Activated B cell treated with CpG ODN at 0.5 μM for 24 hours (primary cell): ENCODE measurements around the gene SHISAL2B. TPM values are rescaled to one million over a fixed set of nuclear protein-coding genes. Genes with fewer than 3 reads are reported as not detected.

ENCODE experiments used
- ATAC-seq: fragments of 200-7000 bp; cut with Tn5 transposase; one replicate; pipeline ENCODE4 v1.10.0; 2021; ENCODE audit warnings: low read depth, mild to moderate bottlenecking, moderate library complexity
- CTCF ChIA-PET: fragments of 350-600 bp; sonication (Branson Sonifier 250); formaldehyde crosslinking; loops from one replicate; lab custom pipeline; 2021; ENCODE audit warnings: antibody characterized with exemption; lab: Charles Lee
- POLR2A ChIA-PET: fragments of 350-600 bp; sonication (Branson Sonifier 250); formaldehyde crosslinking; loops from one replicate; lab custom pipeline; 2021; ENCODE audit warnings: antibody characterized with exemption; lab: Charles Lee
- DNase-seq: peaks from one replicate; pipeline ENCODE4 v3.0.0; 2022
- H3K27ac Mint-ChIP-seq: one replicate; pipeline ENCODE4 v1.8.0; 2020; ENCODE audit warnings: mixed read lengths
- H3K27me3 Mint-ChIP-seq: one replicate; pipeline ENCODE4 v1.8.0; 2021; ENCODE audit warnings: mixed read lengths
- H3K36me3 Mint-ChIP-seq: one replicate; pipeline ENCODE4 v1.8.0; 2021; ENCODE audit warnings: low read depth, mixed read lengths
- H3K4me1 Mint-ChIP-seq: one replicate; pipeline ENCODE4 v1.8.0; 2021; ENCODE audit warnings: mixed read lengths
- H3K4me3 Mint-ChIP-seq: one replicate; pipeline ENCODE4 v1.8.0; 2020; ENCODE audit warnings: mild to moderate bottlenecking, mixed read lengths
- H3K9me3 Mint-ChIP-seq: one replicate; pipeline ENCODE4 v1.8.0; 2020; ENCODE audit warnings: mixed read lengths
- intact Hi-C: fragments of 100-400 bp; cut with micrococcal nuclease; formaldehyde crosslinking; loops from one replicate; pipeline ENCODE4 v1.15.1; 2024
- total RNA-seq: library from RNA; stranded (reverse); gene quantifications from 2 replicates; pipeline ENCODE4 v1.2.3, GENCODE V29; 2022
- TF ChIP-seq, protein P1 (sequence below): fragments of 200-600 bp; IDR thresholded peaks from one replicate; pipeline ENCODE4 v1.8.0; 2022; ENCODE audit warnings: antibody characterized with exemption, mild to moderate bottlenecking

The SHISAL2B gene
- total RNA-seq, 1 donor from 2014 or later, result not detected

DNA sequence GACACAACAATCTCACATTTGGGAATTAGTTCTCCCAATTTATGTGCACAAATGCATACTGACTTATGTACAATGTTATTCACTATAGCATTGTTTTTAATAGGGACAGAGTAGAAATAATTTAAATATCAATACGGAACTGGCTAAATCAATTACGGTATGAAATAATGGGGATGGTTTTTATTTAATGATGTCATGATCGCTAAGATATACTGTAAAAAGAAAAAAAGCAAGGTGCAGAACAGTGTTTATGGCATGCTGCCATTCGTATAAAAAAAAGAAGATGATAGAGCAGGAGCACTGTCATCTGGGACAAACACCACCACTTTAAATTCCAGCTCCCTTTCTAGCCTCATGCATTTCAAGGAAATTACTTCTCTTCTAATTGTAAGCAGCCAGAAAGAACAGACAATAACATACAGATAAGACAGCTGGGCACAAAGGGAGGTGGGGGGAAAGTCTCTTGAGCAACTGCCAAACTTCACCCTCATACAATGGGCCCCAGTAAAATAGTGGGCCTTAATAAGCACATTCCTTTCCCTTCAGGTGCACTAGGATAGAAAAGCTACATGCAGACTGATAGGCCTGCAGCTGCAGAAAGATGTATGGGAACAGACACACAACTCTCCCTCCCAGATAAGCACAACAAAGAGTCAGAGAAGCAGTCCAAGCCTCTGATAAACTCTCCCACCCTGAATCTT is 69.8 kb downstream of the SHISAL2B start:
- Mint-ChIP-seq H3K4me1 (peaks cover 4% of the 10 kb centered on the region), H3K27ac (no peak overlapping the region), H3K4me3 (no peak overlapping the region), H3K9me3 (no peaks in the 10 kb centered on the region), H3K36me3 (peaks cover 43% of the 10 kb centered on the region), H3K27me3 (no peaks in the 10 kb centered on the region)
- intact Hi-C loops, result loop anchor here (10.0 kb wide), 2 partner anchors 275 to 1385 kb away; partner anchors contain the start of gene SREK1
- ATAC-seq, result no peak
- ChIA-PET POLR2A (no interaction called here), CTCF (no interaction called here)
- no peak for DNase-seq
- TF ChIP-seq, protein P1, sequence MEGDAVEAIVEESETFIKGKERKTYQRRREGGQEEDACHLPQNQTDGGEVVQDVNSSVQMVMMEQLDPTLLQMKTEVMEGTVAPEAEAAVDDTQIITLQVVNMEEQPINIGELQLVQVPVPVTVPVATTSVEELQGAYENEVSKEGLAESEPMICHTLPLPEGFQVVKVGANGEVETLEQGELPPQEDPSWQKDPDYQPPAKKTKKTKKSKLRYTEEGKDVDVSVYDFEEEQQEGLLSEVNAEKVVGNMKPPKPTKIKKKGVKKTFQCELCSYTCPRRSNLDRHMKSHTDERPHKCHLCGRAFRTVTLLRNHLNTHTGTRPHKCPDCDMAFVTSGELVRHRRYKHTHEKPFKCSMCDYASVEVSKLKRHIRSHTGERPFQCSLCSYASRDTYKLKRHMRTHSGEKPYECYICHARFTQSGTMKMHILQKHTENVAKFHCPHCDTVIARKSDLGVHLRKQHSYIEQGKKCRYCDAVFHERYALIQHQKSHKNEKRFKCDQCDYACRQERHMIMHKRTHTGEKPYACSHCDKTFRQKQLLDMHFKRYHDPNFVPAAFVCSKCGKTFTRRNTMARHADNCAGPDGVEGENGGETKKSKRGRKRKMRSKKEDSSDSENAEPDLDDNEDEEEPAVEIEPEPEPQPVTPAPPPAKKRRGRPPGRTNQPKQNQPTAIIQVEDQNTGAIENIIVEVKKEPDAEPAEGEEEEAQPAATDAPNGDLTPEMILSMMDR, result no peak

DNA sequence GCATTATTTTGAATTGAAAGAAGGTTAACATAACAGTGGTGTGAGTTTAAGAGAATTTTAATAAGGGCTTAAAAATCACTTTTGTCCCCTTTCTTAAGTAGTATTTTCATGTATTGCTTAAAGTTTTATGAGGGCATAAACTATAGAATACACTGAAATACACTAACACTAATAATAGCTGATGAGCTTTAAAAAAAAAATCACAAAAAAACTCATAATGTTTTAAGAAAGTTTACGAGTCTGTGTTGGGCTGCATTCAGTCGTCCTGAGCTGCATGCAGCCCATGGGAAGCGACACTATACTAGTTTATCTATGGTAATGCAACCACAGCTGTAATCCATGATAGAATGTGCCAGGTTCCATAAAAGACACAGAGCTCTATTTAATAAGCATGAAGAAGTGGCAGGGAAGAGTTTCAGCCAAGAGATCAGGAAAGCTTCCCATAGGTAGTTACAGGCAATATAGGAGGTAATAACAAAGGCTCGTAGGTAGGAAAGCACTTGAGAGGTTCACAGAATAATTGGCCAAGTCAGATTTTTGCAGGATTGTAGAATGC is 73.7 kb downstream of the SHISAL2B start:
- ATAC-seq, result no peak
- TF ChIP-seq, protein P1, result no peak
- Mint-ChIP-seq H3K4me3 (no peak overlapping the region), H3K4me1 (peaks cover 34% of the 10 kb centered on the region), H3K27me3 (no peaks in the 10 kb centered on the region), H3K9me3 (no peaks in the 10 kb centered on the region), H3K36me3 (peaks cover 49% of the 10 kb centered on the region), H3K27ac (no peak overlapping the region)
- ChIA-PET POLR2A (no interaction called here), CTCF (no interaction called here)
- intact Hi-C loops, result loop anchor here (10.0 kb wide), 2 partner anchors 271 to 1381 kb away; partner anchors contain the start of gene SREK1
- no peak for DNase-seq

DNA sequence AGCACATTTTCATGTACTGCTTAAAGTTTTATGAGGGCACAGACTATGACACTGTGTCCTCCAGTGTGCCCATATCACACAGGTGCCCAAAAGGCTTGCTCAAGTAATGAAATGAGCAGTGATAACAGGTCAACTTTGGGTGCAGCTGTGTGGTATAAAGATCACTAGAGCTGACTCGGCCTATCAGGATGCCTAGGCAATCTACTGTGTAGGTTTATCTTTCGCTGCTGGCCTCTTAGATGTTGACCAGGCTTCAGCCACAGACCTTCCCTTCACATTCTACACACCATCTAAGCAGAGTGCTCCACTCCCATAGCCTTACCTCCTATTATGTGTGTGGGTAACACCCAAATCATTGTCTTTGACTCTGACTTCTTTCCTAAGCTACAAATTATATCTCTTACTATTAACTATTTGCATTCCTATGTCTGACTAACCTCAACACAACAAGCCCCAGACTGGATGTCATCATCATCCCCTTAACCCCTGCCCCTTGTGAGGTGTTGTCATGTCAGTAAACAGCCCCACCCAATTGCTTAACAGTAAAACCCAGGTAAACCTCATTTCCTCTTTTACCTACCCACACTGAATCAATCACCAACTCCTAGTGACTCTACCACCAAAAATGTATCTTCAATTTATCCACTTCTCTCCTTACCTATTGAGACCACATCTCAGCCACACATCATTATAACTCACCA is 75.7 kb downstream of the SHISAL2B start:
- TF ChIP-seq, protein P1, result no peak
- no peaks in the 10 kb centered on the region for H3K27me3 Mint-ChIP-seq
- H3K36me3 Mint-ChIP-seq, result peaks cover 32% of the 10 kb centered on the region
- ChIA-PET POLR2A (no interaction called here), CTCF (no interaction called here)
- intact Hi-C loops, result loop anchor here (10.0 kb wide), 2 partner anchors 269 to 1379 kb away; partner anchors contain the start of gene SREK1
- no peak for ATAC-seq
- no peak for DNase-seq
- H3K4me1 Mint-ChIP-seq, result peaks cover 49% of the 10 kb centered on the region
- no peak overlapping the region for H3K4me3 Mint-ChIP-seq
- H3K27ac Mint-ChIP-seq, result no peak overlapping the region
- H3K9me3 Mint-ChIP-seq, result no peaks in the 10 kb centered on the region

DNA sequence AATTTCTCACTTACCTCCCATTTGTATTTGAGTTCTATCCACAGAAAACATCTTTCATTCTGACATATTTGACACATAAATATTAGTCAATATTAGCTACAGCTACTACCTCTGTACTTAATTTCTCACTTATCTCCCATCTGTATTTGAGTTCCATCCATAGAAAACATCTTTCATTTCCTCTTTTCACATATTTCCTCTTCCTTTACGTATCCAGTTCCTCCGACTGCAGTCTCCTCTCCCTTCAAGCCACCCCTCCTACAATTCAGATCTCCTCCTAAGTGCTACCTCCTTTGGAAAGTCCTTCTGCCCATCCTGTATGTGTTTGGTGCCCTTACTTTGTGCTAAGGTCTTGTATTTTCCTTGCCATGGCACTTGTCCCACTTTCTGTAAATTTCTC is 76.6 kb downstream of the SHISAL2B start:
- H3K27ac Mint-ChIP-seq, result no peak overlapping the region

More for the DNA sequence above, 76.6 kb downstream of the SHISAL2B start:
- TF ChIP-seq, protein P1, result no peak
- CTCF ChIA-PET, result interaction anchor here (1.4 kb wide), 1 partner anchor 12 kb away, joined by 4 read pairs; no protein-coding TSS in a partner anchor
- DNase-seq, result no peak
- H3K9me3 Mint-ChIP-seq, result no peaks in the 10 kb centered on the region
- peak overlapping the region; percentile 100 for H3K4me3 Mint-ChIP-seq
- ATAC-seq, result no peak
- intact Hi-C loops, result loop anchor here (10.0 kb wide), 2 partner anchors 268 to 1378 kb away; partner anchors contain the start of gene SREK1
- no peaks in the 10 kb centered on the region for H3K27me3 Mint-ChIP-seq
- peaks cover 54% of the 10 kb centered on the region for H3K4me1 Mint-ChIP-seq
- peaks cover 28% of the 10 kb centered on the region for H3K36me3 Mint-ChIP-seq
- POLR2A ChIA-PET, result no interaction called here

Other genes with a start within 250 kb of the SHISAL2B start
- gene RGS7BP, start 184.5 kb upstream of the SHISAL2B start, total RNA-seq, result not detected in 2 replicates
- 21.7 and 22.2 TPM in 2 replicates for gene SREK1IP1, start 78.2 kb downstream of the SHISAL2B start, total RNA-seq
- gene CWC27, start 78.4 kb downstream of the SHISAL2B start, total RNA-seq, result 28.9 and 29.2 TPM in 2 replicates